ENCODE data around the gene PCSK2.

DNA sequence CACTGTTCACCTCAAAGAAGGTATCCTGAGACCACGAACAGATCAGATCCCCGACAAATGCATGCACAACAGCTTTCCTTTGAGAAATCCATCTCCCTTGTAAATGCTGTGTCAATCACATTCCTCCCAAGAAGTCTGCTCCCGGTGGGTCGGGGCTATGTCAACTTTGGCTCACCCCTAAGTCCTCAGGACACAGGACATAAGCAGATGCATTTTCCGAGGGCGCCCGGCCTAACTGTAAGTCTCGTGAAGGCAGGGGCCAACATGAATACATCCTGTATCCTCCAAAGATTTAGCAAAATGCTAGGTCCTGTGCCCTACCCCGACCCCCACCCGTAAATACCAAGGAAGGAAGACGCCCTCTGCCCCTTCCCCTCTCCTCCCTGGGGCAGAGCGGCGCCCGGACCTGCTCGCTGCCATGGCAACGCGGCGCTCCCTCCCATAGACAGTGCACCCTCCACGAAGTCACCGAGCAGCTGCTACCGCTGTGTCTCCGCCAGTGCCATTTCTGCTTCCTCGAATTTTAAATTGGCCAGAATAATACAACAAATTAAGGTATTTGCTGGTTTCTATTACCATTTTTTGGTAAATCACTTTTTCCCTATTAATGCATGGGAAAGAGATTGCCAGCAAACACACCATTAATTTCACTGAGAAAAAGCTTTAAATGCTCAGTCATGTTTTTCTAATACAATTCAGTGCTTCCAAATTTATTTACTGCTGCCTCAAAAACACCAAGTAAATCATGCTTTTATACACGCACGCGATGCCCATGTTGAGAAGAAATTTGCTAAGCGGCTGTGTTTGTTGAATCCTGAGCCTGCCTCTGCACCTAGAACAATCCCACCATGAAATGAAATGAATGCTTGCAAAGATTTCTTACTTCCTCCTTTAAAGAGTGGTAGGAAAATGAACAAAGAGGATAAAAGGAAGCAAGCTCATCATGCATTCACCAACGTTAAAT, 100.6 kb downstream of the PCSK2 start:
- TF ChIP-seq, protein P1, sequence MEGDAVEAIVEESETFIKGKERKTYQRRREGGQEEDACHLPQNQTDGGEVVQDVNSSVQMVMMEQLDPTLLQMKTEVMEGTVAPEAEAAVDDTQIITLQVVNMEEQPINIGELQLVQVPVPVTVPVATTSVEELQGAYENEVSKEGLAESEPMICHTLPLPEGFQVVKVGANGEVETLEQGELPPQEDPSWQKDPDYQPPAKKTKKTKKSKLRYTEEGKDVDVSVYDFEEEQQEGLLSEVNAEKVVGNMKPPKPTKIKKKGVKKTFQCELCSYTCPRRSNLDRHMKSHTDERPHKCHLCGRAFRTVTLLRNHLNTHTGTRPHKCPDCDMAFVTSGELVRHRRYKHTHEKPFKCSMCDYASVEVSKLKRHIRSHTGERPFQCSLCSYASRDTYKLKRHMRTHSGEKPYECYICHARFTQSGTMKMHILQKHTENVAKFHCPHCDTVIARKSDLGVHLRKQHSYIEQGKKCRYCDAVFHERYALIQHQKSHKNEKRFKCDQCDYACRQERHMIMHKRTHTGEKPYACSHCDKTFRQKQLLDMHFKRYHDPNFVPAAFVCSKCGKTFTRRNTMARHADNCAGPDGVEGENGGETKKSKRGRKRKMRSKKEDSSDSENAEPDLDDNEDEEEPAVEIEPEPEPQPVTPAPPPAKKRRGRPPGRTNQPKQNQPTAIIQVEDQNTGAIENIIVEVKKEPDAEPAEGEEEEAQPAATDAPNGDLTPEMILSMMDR (conservative IDR thresholded peaks at IDR 0.05 in 1 of 2, IDR thresholded peaks at IDR 0.05 in 1 of 2; ENCODE audit: extremely low read depth in 1 of 2, insufficient read depth in 1 of 2, low read depth in 1 of 2, low read length in 2 of 2) = no peak
- no peak for TF ChIP-seq EZH2 (IDR thresholded peaks at IDR 0.05; ENCODE audit: borderline replicate concordance, low read length)
